ENCODE data around the gene ANXA6. TPM values are rescaled to one million over a fixed set of nuclear protein-coding genes. Genes with fewer than 3 reads are reported as not detected.
A peak's percentile ranks its signal among the peaks of the same experiment; 100 is the strongest.

The ANXA6 gene
- total RNA-seq, 1 donor from 2014 or later = 293 TPM

DNA sequence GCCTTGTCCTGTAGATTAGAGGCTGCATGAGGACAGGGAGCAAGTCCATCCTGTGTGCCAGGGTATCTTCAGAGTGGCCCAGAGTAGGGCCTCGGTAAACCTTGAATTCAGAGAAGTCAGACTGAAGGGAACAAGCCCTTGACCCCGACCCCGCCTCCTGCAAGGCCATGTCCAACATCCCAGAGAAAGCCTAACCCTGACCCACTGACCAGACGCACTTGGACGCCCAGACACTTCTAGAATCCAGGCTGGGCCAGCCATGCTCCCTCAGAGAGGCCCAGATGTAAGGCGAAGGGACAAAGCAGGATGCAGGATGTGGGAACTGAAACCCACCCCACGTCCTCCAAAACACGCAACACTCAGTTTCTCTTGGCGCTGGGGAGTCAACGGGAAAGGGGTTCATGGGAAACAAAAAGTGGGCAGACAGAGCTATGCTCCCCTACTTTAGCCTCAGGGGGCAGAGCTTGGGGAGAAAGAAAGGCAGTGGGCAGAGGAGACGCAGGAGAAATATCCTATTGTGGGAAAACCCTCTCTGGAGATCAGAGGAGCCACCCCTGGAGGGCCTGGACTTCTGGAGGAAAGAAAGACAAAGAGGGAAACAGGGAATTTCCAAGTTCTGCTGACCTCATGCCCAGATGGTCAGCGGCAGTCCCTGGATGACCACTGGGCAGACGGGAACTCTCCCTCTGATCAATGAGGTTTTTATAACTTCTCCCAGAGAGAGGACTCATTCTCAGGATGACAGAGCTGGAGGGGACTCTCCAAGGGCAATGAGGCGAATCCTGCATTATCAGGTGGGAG is 89.7 kb downstream of the ANXA6 start:
- no peak for DNase-seq (ENCODE audit: low spot score)

DNA sequence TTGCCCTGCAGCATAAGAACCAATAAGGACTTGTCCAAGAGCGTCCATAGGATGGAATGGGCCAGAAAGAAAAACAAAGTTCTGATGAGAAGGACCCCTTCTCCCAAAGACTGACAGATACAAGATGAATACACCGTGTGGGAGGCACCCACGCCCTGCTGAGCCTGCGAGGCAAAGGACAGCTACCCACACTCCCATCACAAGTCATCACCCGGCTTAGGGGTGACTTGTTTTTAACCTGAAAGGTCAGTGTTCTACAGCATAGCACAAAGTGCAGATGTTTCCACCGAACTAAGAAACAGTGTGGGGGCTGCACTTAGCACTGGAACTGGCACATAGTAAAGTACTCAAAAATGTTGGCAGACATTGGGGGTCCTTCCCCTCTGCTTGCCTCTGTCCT is 90.7 kb downstream of the ANXA6 start:
- no peak for DNase-seq (ENCODE audit: low spot score)

DNA sequence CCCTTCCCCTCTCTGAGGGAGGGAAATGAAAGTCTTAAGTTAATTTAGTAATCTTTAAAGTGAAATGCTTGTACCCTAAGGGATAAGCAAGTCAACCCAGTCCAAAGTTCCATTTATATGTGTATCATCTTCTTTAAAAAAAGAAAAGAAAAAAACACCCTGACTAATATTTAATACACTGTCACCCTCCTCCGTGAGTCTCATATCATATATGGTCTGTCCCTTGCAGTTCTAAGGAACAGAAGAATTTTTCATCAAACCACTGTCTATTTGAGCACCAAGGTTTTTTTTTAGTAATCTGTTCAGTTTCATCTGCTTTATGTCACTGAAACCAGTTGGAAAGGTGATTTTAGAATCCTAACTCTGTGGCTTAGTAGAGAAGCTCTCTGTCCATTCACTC is 92.0 kb downstream of the ANXA6 start:
- no peak for DNase-seq (ENCODE audit: low spot score)

DNA sequence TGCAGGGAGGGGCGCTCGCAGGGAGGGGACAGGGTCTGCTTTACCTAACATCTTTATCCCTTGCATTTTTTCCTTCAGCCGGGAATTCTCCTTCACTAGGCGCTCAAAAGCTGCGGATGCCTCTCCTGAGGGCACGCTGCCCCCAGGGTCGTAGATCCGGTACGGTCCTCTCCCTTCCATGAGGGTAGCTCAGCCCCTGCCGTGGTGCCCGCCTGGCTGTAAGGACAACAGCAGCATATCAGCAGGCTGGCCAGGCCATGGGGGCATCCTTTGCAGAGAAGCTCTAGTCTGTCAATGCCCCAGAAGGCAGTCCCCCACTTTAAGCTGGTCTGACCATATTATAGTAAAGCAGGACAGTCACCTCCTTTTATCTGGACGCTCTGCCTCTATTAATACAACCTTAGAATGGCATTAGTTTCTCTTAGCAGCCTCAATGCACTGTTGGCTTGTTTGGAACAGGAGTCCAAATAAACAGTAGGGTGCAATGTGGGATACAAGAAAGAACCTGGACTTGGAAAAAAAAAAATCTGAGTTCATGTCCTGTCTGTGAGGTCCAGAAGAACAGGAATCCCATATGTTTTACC is 92.6 kb downstream of the ANXA6 start:
- no peak for DNase-seq (ENCODE audit: low spot score)

DNA sequence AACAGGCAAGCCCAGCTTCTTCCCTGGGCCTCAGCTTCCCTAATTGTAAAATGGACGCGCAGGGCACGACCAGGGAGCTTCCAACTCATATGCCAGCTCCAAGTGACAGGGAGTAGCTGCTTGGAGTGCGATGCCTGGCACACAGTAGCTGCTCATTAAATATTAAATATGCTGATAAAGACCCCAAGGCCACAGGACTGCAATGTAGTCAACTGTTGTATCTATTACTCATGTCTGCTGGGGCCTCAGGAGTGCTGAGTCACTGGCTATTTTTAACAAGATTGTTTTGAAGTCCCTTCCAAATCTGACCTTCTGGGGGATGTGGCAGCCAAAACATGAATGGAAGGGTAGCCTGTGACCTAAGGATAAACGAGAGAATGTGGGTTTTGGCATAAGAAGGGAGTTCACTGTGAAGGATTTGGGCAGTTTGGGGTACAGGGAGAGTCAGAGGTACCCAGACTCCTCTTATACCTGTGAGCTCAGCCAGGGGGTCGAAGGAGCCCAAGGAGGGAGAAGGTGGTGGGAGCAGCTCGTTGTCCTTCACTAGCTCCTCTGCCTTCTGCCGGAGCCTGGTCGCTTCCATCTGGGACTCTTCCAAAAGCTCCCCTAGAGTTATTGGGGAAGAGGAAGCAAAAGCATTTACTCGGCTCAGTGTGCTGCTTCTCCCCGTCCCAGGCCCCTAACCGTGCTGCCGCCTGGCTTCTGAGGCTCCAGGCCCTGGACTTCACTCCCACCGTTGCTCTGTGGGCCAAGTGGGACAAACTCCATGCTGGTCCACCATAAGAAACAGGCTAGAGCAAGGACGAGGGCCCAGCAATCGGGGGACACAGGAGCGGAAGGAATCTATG is 94.2 kb downstream of the ANXA6 start:
- peak; percentile 80 for DNase-seq (ENCODE audit: low spot score)

DNA sequence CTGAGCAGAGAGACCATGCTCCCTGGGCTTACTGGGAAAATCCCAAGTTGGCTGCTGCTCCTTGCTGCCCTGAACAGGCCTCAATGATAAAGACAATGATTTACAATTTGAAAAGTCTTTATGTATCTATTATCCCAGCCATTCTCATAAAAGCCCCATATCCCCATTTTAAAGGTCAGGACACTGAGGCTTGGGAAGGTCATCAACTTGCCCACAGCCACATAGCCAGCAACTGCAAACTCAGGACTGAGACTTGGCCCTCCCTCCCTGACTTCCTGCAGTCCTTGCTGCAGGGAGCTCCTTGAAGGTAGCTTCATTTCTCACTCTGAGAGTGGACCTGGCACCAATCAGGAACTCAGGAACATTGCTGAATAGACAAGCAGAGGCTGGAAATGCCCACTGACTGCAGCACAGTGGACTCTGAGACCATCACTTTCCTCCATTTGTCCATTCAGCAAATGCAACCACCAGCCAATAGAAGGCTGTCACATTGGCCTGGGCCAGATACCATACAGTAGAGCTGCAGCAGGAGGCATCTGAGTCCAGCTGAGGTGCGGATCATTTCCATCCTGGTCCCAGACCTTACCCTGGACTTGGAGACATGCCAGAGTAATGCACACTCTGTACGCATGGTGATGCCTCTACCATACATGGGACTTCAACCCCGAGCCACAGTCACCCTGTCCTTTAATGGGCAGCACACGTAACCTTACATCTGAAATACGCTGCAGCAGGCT is 95.0 kb downstream of the ANXA6 start:
- DNase-seq (ENCODE audit: low spot score) = no peak

DNA sequence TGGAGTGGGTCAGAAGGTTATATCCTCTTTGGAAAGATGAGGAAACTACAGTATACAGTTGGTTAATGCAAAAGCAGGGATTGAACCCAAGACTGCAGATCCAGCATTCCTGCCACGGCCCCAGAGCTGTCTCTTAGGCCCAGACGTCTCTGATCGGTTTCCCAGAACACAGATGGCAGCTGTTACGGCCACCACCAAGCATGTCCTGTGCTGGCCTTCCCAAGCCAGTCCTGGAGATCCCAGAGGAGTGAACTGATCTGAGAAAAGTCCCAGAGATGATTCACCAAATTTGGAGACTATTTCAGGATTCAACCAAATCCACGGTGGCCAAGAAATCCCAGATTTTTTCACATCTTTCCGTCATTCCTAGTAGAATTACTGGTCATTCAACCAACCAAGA is 96.8 kb downstream of the ANXA6 start:
- no peak for DNase-seq (ENCODE audit: low spot score)

DNA sequence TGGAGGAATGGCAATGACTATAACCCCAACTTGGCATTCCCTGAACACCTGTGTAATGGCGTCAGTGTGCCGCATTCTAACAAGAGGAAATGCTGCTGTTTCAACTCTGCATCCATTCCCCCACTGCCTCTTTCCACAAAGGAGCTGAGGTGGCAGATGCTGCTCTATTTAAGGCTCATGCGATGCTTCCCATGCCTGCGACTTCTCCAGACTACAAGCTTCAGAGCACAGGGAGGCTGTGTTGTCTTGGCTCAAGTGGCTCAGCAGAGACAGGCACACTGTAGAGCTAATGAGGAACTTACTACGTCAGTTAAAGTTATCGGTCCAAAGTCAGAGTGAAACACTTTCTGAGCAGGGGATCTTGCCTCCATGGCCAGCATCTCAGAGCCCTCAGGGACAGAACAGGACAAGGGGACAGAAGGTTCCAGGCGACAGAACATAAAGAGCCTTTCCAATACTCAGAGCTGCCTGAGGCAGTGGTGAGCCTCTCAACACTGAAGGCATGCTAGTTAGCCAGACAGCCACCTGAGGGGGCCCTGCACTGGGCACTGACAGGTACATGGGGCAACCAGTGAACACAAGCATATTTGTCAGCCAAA is 98.6 kb downstream of the ANXA6 start:
- peak; percentile 13 for DNase-seq (ENCODE audit: low spot score)

DNA sequence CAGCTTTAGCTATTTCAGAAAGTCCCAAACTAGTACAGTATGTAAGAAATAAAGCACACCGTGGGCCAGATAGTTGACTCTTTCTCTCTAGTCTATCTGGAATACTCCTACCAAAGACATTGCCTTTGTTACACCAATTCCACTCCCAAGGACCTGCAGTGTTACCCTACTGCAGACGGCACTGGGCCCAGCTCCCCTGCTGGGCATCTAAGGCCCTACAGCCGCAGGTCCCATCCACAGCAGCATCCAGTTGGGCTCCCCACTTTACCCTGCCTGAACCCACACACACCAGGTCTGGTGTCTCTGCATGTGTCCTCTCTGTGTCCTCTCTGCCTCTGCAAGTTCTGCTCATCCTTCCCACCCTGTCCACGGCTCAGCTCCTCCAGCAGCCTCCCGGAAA is 99.3 kb downstream of the ANXA6 start:
- DNase-seq (ENCODE audit: low spot score) = no peak

DNA sequence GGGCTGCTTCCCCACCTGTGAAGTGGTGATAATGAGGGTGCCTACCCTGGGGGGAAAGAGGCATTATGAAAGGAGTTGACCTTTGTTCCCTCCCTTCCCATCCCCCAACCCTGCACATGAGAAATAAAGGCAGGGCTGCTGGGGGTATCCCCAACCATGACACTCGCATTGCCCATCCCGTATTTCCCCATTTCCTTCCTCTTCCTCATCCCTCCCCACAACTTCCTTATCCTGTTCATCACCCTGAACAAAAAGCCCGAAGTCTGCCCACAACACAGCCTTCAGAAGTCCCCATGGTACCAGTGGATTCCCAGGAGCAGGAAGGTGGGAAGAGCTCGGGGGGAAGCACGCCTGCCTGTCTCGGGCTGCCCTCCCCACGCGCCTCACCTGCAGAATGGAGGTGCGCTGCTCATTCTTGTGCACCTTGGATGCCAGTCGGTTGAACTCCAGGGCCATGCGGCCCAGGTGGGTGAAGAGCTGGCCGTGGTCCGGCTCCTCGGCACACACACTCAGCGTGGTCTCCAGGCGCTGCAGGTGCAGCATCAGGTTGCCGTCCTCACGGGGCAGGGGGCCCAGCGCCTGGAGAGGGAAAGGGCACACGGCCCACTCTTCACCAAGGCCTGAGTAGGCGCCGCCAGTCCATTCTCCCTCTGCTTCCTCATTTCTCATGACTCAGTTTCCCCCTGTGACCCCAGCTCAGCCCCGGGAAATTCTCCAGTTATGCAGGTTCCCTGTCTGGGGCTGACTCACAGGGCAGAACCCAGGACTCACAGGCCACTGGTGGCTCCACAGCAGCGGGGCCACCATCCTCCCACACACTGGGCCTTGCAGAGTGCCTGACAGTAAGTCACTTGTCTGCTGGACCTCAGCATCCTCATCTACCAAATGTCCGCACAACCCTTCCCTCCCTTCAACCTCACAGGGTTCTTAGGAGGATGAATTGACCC is 100.9 kb downstream of the ANXA6 start:
- DNase-seq (ENCODE audit: low spot score) = no peak

DNA sequence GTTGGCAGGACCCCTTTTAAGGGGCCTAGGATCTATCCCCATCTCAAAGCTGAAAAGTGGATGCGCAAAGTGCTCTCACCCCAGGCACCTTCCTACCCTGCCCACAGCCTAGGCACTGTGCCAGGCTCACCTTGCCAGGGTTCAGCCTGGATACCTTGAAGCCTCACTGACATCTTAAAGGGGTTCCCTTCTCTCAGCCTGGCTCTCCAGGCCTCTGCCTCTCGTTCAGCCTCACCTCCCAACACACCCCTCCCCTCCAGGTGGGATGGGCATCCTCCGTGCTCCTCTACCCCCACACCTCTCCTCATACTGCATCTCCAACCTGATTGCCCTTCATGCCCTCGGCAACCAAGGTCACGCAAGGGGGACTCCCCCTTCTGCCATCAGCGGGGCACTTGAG is 102.2 kb downstream of the ANXA6 start:
- DNase-seq (ENCODE audit: low spot score) = no peak

DNA sequence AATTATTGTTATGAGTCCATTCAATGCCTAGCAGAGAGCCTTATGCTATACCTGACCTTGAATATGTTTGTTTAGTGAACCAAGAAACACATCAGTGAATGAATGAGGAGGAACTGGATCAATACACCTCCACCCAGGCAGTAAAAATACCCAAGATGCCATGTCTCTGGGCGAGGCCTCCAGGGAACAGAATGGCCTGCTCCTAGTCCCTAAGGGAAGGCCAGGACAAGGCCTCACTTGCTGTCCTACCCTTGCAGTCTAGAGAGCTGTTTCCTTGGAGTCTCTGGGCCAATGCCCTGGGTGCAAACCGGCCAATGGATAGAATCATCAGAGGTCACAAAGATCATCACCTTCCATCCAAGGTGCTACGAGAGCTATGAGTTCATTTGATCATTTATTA is 102.9 kb downstream of the ANXA6 start:
- DNase-seq (ENCODE audit: low spot score) = no peak

DNA sequence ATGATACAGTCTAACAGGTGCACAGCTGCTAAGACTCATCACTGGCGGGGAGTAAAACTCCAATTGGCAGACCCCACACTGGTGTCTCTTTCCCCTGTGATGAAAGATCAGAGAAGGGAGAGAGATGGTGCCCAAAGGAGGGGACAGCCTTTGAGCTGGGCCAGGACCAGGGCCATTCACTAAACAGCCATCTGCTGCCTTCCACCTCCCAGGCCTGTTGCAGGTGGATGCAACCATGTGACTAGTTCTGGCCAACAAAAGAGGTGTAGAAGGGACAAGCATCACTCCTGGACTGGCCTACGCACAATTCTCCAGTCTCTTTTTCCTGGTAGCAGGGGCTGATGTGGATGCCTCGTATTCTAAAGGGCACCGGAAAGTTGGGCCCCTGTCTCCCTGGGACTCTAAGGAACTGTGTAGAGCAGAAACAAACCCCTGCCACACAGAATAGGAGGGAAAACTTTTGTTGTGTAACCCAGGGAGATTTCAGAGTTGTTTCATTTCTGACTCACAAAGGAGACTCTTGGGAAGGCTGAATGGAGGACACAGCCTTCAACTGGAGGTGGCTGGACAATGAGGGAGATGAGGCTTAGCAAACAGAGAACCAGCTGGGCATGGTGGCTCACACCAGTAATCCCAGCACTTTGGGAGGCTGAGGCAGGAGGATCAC is 103.7 kb downstream of the ANXA6 start:
- no peak for DNase-seq (ENCODE audit: low spot score)

DNA sequence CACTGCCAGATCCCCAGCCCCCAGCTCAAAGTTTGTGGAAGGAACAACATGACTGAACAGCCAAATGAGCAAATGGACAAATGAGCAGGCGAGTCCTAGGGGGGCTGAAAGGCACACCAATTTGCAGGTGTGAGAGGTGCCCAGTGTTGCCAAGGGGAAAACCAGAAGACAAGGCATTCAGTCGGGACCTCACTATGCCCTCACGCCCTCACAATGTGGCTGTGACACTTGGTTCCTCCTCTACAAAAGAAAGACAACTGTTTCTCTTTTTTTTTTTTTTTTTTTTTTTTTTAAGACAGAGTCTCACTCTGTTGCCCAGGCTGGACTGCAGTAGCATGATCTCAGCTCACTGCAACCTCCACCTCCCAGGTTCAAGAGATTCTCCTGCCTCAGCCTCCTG is 104.7 kb downstream of the ANXA6 start:
- no peak for DNase-seq (ENCODE audit: low spot score)

DNA sequence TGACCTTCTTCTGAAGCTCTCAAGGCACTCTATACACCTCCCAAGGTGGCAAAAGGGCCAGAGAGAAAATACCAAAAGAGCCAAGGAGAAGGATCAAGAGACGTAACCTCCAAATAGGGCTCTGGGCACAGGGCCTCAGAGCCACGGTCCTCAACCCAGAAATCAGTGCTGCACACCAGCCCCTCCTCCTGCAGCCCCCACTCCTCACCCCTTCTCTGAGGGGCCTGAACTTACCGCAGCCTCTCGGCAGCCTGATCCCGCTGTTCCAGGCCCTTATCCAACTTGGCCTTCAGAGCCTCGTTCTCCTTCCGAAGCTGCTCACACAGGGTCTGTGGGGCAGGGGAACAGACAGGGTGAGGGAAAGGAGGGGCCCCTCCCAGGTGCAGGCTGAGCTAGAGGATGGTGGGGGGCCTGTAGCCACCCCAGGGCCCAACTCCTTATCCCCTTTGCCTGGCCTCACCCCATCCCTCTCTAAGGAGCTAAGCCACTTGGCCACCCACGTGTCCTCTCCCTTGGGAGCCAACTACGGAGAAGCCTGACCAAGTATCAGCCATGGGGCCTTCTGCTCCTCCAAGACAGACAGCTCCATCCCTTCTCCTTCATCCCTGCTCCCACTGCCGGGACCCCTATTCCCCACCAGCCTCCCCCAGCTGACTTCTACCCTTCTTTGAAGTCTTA is 105.5 kb downstream of the ANXA6 start:
- DNase-seq (ENCODE audit: low spot score) = no peak

DNA sequence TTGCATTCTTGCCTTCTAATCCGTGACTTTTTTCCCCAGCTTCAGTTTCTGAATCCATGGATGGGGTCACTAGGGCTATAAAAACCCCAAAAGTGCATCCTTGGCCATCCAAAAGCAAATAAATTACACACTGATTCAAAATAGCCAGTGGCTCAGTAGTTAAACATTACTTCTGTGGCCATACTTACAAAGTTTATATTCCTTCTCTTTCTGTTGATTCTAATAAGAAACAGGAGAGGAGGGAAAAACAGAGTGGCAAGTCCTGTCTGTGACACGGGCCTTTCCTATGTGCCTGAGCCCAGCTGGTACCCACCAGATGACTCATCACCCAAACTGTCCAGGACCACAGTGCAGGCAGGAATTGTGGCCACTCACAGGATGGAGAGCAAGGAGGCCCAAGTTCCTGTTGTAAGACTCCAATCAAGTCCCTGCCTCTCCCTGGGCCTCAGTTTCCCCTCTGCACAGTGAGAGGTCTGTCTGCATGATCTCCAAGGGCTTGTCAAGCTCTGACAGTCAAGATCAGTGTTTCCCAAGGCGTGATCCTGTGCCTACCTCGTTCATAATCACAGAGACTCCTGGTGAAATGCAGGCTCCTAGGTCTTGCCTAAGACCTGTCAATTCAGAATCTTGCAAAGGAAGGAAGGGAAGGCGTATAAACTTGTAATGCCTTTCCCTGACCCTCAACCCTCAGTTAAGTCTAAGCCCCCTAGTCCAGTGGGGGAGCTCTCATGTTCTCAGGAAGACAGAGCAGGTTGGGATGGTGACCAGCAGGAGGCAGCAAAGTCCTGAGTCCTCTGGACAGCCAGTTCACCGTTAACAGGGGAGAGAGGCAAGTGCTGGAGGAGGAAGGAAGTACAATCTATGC is 106.3 kb downstream of the ANXA6 start:
- peak; percentile 79 for DNase-seq (ENCODE audit: low spot score)
